ENCODE measurements around the gene ZBTB7B.
A peak's percentile ranks its signal among the peaks of the same experiment; 100 is the strongest.

The ZBTB7B gene

GRCh38 chr1:155051777-155052398 is 49.3 kb downstream of the ZBTB7B start:
- peak overlapping the region; percentile 92 for H3K27ac ChIP-seq
- no peak for TF ChIP-seq CTCF (conservative IDR thresholded peaks at IDR 0.05)

- TF ChIP-seq CTCF (conservative IDR thresholded peaks at IDR 0.05) = peak; percentile 46
- peak overlapping the region; percentile 92 for H3K27ac ChIP-seq
These were observed 50.1 kb downstream of the ZBTB7B start for GRCh38 chr1:155052439-155053395.

GRCh38 chr1:155053531-155054105 is 51.0 kb downstream of the ZBTB7B start:
- H3K27ac ChIP-seq = peak overlapping the region; percentile 92; the same call in 1 of the 2 replicates
- no peak for TF ChIP-seq CTCF (conservative IDR thresholded peaks at IDR 0.05)

GRCh38 chr1:155057104-155057503 is 54.5 kb downstream of the ZBTB7B start:
- no peak overlapping the region for H3K27ac ChIP-seq
- no peak for TF ChIP-seq CTCF (conservative IDR thresholded peaks at IDR 0.05)

- H3K27ac ChIP-seq = no peak overlapping the region
- TF ChIP-seq CTCF (conservative IDR thresholded peaks at IDR 0.05) = no peak
These were observed 55.2 kb downstream of the ZBTB7B start for GRCh38 chr1:155057788-155058211.

- H3K27ac ChIP-seq = no peak overlapping the region
- no peak for TF ChIP-seq CTCF (conservative IDR thresholded peaks at IDR 0.05)
These were observed 58.1 kb downstream of the ZBTB7B start for GRCh38 chr1:155060736-155061135.
